Neuronal stem cell (in vitro differentiated cells): Measurements from ENCODE around the gene LYRM7.

Source experiments
- DNase-seq: peaks from one replicate; pipeline ENCODE4 v3.0.0-alpha.2; 2013; ENCODE audit warnings: low spot score
- H2AFZ ChIP-seq: one replicate; pipeline ENCODE4 v1.6.1; 2013; ENCODE audit warnings: mild to moderate bottlenecking, low read length, inconsistent platforms
- H2AK5ac ChIP-seq: 2 replicates; pipeline ENCODE4 v1.6.1; 2013; ENCODE audit warnings: low read depth, mild to moderate bottlenecking, inconsistent platforms, low read length, moderate library complexity, mixed read lengths
- H2BK120ac ChIP-seq: 2 replicates; pipeline ENCODE4 v1.6.1; 2013; ENCODE audit warnings: low read depth, mild to moderate bottlenecking, inconsistent platforms, low read length, moderate library complexity, mixed read lengths
- H2BK12ac ChIP-seq: one replicate; pipeline ENCODE4 v1.6.1; 2013; ENCODE audit warnings: low read length, inconsistent platforms
- H2BK15ac ChIP-seq: 2 replicates; pipeline ENCODE4 v1.6.1; 2013; ENCODE audit warnings: mild to moderate bottlenecking, low read length, inconsistent platforms, mixed read lengths
- H2BK5ac ChIP-seq: one replicate; pipeline ENCODE4 v1.6.1; 2013; ENCODE audit warnings: inconsistent platforms, mild to moderate bottlenecking, low read length, moderate library complexity
- H3K14ac ChIP-seq: one replicate; pipeline ENCODE4 v1.6.1; 2013; ENCODE audit warnings: low read length, inconsistent platforms
- H3K18ac ChIP-seq: 2 replicates; pipeline ENCODE4 v1.6.1; 2013; ENCODE audit warnings: low read length, inconsistent platforms
- H3K23ac ChIP-seq: 2 replicates; pipeline ENCODE4 v1.6.1; 2013; ENCODE audit warnings: low read depth, mild to moderate bottlenecking, mixed read lengths, low read length, inconsistent platforms; ENCODE audit not compliant: poor library complexity
- H3K27ac ChIP-seq: replicated peaks from 3 replicates; pipeline ENCODE4 v1.5.1; 2013; ENCODE audit warnings: low read length, inconsistent platforms
- H3K27me3 ChIP-seq, 3 experiments: 2 replicates each; pipeline ENCODE4 v1.6.1; 2013; ENCODE audit warnings: low read length in 3 of 3, mild to moderate bottlenecking in 2 of 3, inconsistent platforms in 1 of 3, low read depth in 1 of 3, mixed read lengths in 1 of 3, moderate library complexity in 1 of 3; ENCODE audit not compliant: control insufficient read depth in 3 of 3, insufficient read depth in 3 of 3
- H3K36me3 ChIP-seq, 2 donors: replicated peaks in 1 of 2; 2 replicates each; pipeline ENCODE4 v1.6.1; 2013; ENCODE audit warnings: low read length in 2 of 2; ENCODE audit not compliant: control insufficient read depth in 2 of 2, insufficient read depth in 2 of 2
- H3K4ac ChIP-seq: 2 replicates; pipeline ENCODE4 v1.6.1; 2013; ENCODE audit warnings: inconsistent platforms, mild to moderate bottlenecking, low read length, moderate library complexity
- H3K4me1 ChIP-seq, 2 donors: 1 replicate in 1 of 2; 2 replicates in 1 of 2; pipeline ENCODE4 v1.6.1; 2013; ENCODE audit warnings: low read length in 2 of 2, low read depth in 1 of 2; ENCODE audit not compliant: control insufficient read depth in 2 of 2, insufficient read depth in 1 of 2
- H3K4me2 ChIP-seq: one replicate; pipeline ENCODE4 v1.6.1; 2013; ENCODE audit warnings: mild to moderate bottlenecking, low read length, inconsistent platforms; ENCODE audit not compliant: insufficient read depth, poor library complexity, severe bottlenecking
- H3K4me3 ChIP-seq, 2 donors: 2 replicates each; pipeline ENCODE4 v1.5.1; 2013; ENCODE audit warnings: low read length in 2 of 2, mild to moderate bottlenecking in 2 of 2, inconsistent platforms in 1 of 2, moderate library complexity in 1 of 2
- H3K79me1 ChIP-seq: one replicate; pipeline ENCODE4 v1.6.1; 2013; ENCODE audit warnings: low read depth, mild to moderate bottlenecking, inconsistent platforms, low read length, moderate library complexity
- H3K9ac ChIP-seq: one replicate; pipeline ENCODE4 v1.6.1; 2013; ENCODE audit warnings: mild to moderate bottlenecking, low read depth, low read length, inconsistent platforms; ENCODE audit not compliant: poor library complexity
- H3K9me3 ChIP-seq, 2 donors: replicated peaks in 1 of 2; 2 replicates each; pipeline versions ENCODE3 to v1.6.1; 2013; ENCODE audit warnings: low read length in 2 of 2, mild to moderate bottlenecking in 2 of 2, inconsistent platforms in 1 of 2, low read depth in 1 of 2, mixed read lengths in 1 of 2, moderate library complexity in 1 of 2; ENCODE audit not compliant: control insufficient read depth in 2 of 2, insufficient read depth in 1 of 2
- H4K8ac ChIP-seq: one replicate; pipeline ENCODE4 v1.6.1; 2013; ENCODE audit warnings: low read depth, mild to moderate bottlenecking, inconsistent platforms, low read length, moderate library complexity
- H4K91ac ChIP-seq: one replicate; pipeline ENCODE4 v1.6.1; 2013; ENCODE audit warnings: low read length, low read depth, mild to moderate bottlenecking, inconsistent platforms; ENCODE audit not compliant: poor library complexity
- WGBS, 2 donors: extraction: QIAGEN DNeasy Blood & Tissue Kit; methylation state at CpG; one replicate each; pipeline ENCODE4 v1.1.7; 2013; ENCODE audit warnings: missing lambda C conversion rate in 2 of 2, mixed read lengths in 1 of 2; ENCODE audit not compliant: insufficient read length in 2 of 2, insufficient replicate concordance in 1 of 2; ENCODE audit errors: extremely low coverage in 2 of 2; 5-methylcytosine and 5-hydroxymethylcytosine counted together

The LYRM7 gene

GRCh38 chr5:131156957-131157356 is 13.8 kb upstream of the LYRM7 start:
- Histone ChIP-seq H2AFZ (no peak overlapping the region), H4K91ac (no peak overlapping the region), H3K9me3 (no peaks in the 10 kb centered on the region), H3K18ac (no peak overlapping the region), H3K23ac (no peak overlapping the region), H3K14ac (no peak overlapping the region), H2BK5ac (no peak overlapping the region), H3K79me1 (no peaks in the 10 kb centered on the region), H3K36me3 (peaks cover 9 to 50% of the 10 kb centered on the region in 2 donors), H4K8ac (no peak overlapping the region), H2BK12ac (no peak overlapping the region), H2BK120ac (no peak overlapping the region), H2AK5ac (no peak overlapping the region), H3K4ac (no peak overlapping the region), H3K4me2 (no peak overlapping the region), H3K27ac (no peak overlapping the region), H3K4me1 (no peaks in the 10 kb centered on the region), H3K4me3 (no peak overlapping the region), H3K27me3 (no peaks in the 10 kb centered on the region), H2BK15ac (no peak overlapping the region), H3K9ac (no peak overlapping the region)
- no CpG with 5 or more reads among the region's 5 CpGs for WGBS, 2 donors
- no peak for DNase-seq

GRCh38 chr5:131160134-131160533 is 10.6 kb upstream of the LYRM7 start:
- no peak overlapping the region for H4K91ac ChIP-seq
- no peak overlapping the region for H3K27ac ChIP-seq
- no CpG with 5 or more reads among the region's 2 CpGs for WGBS, 2 donors
- H3K14ac ChIP-seq: no peak overlapping the region
- H2BK5ac ChIP-seq: no peak overlapping the region
- no peaks in the 10 kb centered on the region for H3K4me1 ChIP-seq
- H3K4ac ChIP-seq: no peak overlapping the region
- peaks cover 0 to 2% of the 10 kb centered on the region in 2 donors for H3K9me3 ChIP-seq
- no peak for DNase-seq
- H2AK5ac ChIP-seq: no peak overlapping the region
- no peak overlapping the region for H2BK120ac ChIP-seq
- H3K27me3 ChIP-seq: no peaks in the 10 kb centered on the region
- no peak overlapping the region for H2BK15ac ChIP-seq
- H3K23ac ChIP-seq: no peak overlapping the region
- H3K9ac ChIP-seq: no peak overlapping the region
- no peak overlapping the region for H3K4me2 ChIP-seq
- no peak overlapping the region for H2BK12ac ChIP-seq
- H3K18ac ChIP-seq: no peak overlapping the region
- H4K8ac ChIP-seq: no peak overlapping the region
- H3K4me3 ChIP-seq: no peak overlapping the region
- H3K79me1 ChIP-seq: no peaks in the 10 kb centered on the region
- peaks cover 12 to 58% of the 10 kb centered on the region in 2 donors for H3K36me3 ChIP-seq
- H2AFZ ChIP-seq: no peak overlapping the region

DNA sequence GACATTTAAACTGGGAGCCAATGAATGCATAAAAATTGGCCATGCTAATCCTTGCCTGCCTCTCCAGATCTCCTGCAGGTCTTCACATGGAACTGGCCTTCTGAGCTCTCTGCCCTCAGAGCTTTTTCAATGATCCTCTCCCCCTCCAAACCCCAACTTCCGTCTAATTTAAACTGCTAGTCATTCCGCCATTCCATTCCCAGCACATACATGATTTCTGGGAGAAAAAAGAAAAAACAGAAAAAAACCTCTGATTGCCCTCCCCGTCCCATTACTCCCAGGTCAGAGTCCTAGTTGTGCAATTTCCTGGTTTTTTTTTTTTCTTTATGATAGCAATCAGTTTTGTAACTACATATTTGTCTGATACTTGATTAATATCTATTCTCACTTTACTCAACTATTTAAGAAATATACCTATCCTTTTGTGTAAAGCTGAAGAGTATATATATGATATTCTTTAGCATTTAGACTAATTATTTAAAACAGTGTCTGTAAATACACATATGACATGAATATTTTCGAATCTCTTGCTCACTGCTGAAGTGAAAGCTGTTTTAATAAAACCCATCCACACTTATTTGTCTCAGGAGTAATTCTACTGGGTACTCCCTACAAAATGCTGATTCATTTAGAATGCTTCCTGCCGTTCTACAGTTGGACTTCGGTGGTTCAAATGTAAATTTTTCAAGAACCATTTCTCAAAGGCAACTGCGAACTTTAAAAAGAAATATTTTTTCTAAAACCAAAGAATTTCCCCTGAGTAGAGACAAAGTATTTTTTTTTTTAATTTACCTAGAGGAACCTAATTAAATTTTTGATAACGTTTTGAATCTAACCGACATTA is 7.2 kb upstream of the LYRM7 start:
- H3K18ac ChIP-seq: no peak overlapping the region
- H3K27me3 ChIP-seq: no peaks in the 10 kb centered on the region
- peak overlapping the region; percentile 15 for H3K4me2 ChIP-seq
- no peak for DNase-seq
- no peak overlapping the region for H3K4ac ChIP-seq
- no peak overlapping the region for H4K91ac ChIP-seq
- no CpG with 5 or more reads among the region's 9 CpGs for WGBS, 2 donors
- no peak overlapping the region for H3K9ac ChIP-seq
- no peak overlapping the region for H2AFZ ChIP-seq
- H3K79me1 ChIP-seq: no peaks in the 10 kb centered on the region
- H2BK15ac ChIP-seq: no peak overlapping the region
- H3K9me3 ChIP-seq: peaks cover 0 to 2% of the 10 kb centered on the region in 2 donors
- H2BK5ac ChIP-seq: no peak overlapping the region
- H3K27ac ChIP-seq: no peak overlapping the region
- H2AK5ac ChIP-seq: no peak overlapping the region
- H2BK120ac ChIP-seq: no peak overlapping the region
- H3K4me3 ChIP-seq: peak overlapping the region in 1 of 2 donors; percentile 92
- H3K14ac ChIP-seq: no peak overlapping the region
- H3K23ac ChIP-seq: no peak overlapping the region
- no peak overlapping the region for H4K8ac ChIP-seq
- H3K4me1 ChIP-seq: no peaks in the 10 kb centered on the region
- no peak overlapping the region for H2BK12ac ChIP-seq
- H3K36me3 ChIP-seq: peaks cover 12 to 42% of the 10 kb centered on the region in 2 donors

DNA sequence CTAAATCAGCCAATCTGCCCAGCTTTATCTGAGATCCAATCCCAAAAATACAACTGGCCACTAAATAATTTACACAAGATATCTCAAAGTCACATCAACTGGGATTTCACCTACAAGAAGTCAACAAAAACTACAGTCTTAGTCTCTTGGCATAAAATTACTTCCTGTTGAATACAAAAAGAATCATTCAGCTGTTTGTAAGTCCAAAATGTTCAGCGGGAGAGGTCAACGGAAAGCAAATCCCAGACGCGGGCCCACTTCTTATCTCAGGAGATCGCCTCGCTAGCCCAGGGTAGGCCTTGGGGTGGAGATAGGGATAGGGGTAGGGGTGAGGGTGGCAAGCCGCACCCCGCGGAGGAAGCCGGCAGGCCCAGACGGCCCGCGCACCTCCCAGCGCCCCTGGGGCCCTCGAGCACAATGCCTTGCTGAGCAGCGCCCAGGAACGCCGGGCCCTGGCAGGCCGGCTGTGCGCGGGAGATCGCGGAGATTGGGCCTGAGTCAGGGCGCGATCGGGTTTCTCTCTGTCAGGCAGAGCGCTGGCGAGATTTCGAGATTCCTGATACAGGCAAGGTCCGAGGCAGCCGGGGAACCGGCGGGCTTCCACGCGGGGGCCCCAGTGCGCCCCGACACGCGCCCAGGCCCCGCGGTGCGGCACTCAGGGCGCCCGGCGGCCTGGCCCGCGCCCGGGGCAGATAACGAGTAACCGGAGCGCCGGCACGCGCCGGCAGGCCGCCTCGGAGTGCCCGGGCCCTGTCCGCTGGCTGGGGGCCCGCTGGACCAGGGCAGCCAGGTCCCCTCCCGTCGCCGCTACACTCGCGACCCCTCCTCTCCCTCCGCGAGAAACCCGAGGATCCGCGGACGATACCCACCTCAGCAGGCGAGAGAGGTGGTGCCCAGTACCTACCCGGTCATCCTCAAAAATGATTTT is 6.3 kb upstream of the LYRM7 start:
- H2BK5ac ChIP-seq: peak overlapping the region; percentile 72
- H3K14ac ChIP-seq: peak overlapping the region; percentile 98
- H3K79me1 ChIP-seq: no peaks in the 10 kb centered on the region
- H2BK12ac ChIP-seq: no peak overlapping the region
- peak overlapping the region; percentile 98 for H3K18ac ChIP-seq
- peak overlapping the region; percentile 92 to 98 for H3K4me3 ChIP-seq
- no peaks in the 10 kb centered on the region for H3K27me3 ChIP-seq
- no peaks in the 10 kb centered on the region for H3K4me1 ChIP-seq
- H2BK120ac ChIP-seq: no peak overlapping the region
- peak overlapping the region; percentile 95 for H3K27ac ChIP-seq
- no peak overlapping the region for H4K91ac ChIP-seq
- H3K9me3 ChIP-seq: peaks cover 0 to 2% of the 10 kb centered on the region in 2 donors
- no peak overlapping the region for H4K8ac ChIP-seq
- H3K9ac ChIP-seq: peak overlapping the region; percentile 95
- peak overlapping the region; percentile 71 for H3K23ac ChIP-seq
- peaks cover 7 to 33% of the 10 kb centered on the region in 2 donors for H3K36me3 ChIP-seq
- peak overlapping the region; percentile 35 for H2AK5ac ChIP-seq
- no CpG with 5 or more reads among the region's 73 CpGs for WGBS, 2 donors
- peak overlapping the region; percentile 64 for H3K4me2 ChIP-seq
- H2AFZ ChIP-seq: peak overlapping the region; percentile 96
- no peak overlapping the region for H2BK15ac ChIP-seq
- no peak overlapping the region for H3K4ac ChIP-seq
- DNase-seq: peak; percentile 64
